ENCODE measurements around the gene NELL1.

DNA sequence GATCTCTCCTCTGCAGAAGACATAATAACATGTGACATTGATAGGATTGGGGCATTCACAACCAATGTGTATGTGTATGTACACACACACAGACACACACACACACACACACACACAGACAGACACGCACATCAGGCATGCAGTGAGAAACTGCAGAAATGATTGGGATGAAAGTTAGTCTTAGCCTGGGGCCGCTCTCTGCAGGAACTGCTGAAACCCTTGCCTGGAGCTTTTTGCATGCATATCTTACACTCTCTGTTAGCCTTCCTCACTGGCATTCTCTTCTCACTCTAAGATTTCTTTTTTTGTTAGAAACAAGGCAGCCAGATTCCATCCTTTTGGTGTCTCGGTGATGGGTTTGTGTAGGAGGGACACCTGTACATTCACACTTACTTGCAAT, 337.9 kb downstream of the NELL1 start:
- TF ChIP-seq, protein P1, sequence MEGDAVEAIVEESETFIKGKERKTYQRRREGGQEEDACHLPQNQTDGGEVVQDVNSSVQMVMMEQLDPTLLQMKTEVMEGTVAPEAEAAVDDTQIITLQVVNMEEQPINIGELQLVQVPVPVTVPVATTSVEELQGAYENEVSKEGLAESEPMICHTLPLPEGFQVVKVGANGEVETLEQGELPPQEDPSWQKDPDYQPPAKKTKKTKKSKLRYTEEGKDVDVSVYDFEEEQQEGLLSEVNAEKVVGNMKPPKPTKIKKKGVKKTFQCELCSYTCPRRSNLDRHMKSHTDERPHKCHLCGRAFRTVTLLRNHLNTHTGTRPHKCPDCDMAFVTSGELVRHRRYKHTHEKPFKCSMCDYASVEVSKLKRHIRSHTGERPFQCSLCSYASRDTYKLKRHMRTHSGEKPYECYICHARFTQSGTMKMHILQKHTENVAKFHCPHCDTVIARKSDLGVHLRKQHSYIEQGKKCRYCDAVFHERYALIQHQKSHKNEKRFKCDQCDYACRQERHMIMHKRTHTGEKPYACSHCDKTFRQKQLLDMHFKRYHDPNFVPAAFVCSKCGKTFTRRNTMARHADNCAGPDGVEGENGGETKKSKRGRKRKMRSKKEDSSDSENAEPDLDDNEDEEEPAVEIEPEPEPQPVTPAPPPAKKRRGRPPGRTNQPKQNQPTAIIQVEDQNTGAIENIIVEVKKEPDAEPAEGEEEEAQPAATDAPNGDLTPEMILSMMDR (IDR thresholded peaks at IDR 0.05) = no peak
- no peak for TF ChIP-seq POLR2AphosphoS5 (IDR thresholded peaks at IDR 0.05; ENCODE audit: low read depth, low read length)
